Renal cortical epithelial cell (primary cell): ENCODE measurements around the gene TESK1. TPM values are rescaled to one million over a fixed set of nuclear protein-coding genes. Genes with fewer than 3 reads are reported as not detected.

Experiments used
- DNase-seq: peaks from one replicate; pipeline ENCODE4 v3.0.0-alpha.2; 2011; ENCODE audit warnings: low read depth
- total RNA-seq: library from RNA; depleted of rRNA; stranded (reverse); fragments of >200 nt; gene quantifications from 2 replicates; pipeline ENCODE4 v1.2.3, GENCODE V29; 2014

Gene TESK1, protein sequence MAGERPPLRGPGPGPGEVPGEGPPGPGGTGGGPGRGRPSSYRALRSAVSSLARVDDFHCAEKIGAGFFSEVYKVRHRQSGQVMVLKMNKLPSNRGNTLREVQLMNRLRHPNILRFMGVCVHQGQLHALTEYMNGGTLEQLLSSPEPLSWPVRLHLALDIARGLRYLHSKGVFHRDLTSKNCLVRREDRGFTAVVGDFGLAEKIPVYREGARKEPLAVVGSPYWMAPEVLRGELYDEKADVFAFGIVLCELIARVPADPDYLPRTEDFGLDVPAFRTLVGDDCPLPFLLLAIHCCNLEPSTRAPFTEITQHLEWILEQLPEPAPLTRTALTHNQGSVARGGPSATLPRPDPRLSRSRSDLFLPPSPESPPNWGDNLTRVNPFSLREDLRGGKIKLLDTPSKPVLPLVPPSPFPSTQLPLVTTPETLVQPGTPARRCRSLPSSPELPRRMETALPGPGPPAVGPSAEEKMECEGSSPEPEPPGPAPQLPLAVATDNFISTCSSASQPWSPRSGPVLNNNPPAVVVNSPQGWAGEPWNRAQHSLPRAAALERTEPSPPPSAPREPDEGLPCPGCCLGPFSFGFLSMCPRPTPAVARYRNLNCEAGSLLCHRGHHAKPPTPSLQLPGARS
- total RNA-seq: 5.6 and 10.6 TPM in 2 replicates

DNA sequence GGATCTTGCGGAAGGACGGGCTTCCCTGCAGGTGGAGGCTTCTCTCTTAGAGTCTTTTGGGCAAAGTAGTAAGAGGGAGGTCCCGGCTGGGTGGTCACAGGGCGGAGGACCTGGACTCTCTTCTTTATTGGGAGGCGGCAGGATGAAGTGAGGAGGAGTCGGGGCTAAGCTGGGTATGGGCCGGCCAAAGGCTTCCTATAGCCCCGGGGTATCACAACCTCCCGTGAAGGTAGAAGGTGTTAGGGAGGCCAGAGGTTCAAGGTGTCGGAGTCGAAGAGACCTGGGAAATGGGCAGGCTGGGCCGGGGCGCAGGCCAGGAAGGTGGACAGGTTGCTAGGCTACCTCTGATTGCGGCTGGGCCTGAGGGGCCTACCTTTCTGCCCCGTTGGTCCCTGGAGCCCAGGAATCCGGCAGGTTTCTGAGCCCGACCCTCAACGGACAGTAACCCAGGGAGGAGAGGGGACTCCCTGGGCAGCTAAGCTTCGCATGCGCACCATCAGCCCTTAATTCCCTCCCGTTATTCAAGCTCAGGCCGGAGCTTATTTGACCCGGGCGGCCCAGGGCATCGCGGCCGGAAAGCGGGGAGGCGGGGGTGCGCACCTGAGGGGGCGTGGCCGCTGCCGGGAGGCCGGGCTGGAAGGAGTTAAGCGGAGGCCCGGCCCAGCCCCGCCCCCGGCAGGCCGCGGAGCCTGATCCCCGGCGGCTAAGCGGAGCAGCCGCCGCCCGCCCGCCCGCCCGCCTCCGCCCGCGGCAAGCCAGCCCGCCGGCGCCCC lies at the start of gene TESK1:
Gene TESK1, plus strand, starts transcription at position 685 of the 773 bp plus-strand sequence. CDS start 358 bp downstream, outside the sequence.
- peak; percentile 26 for DNase-seq

- DNase-seq: no peak
Measured at GRCh38 chr9:35555881-35556280, 49.2 kb upstream of the TESK1 start.

GRCh38 chr9:35556776-35557175 lies 48.3 kb upstream of the TESK1 start:
- no peak for DNase-seq

DNA sequence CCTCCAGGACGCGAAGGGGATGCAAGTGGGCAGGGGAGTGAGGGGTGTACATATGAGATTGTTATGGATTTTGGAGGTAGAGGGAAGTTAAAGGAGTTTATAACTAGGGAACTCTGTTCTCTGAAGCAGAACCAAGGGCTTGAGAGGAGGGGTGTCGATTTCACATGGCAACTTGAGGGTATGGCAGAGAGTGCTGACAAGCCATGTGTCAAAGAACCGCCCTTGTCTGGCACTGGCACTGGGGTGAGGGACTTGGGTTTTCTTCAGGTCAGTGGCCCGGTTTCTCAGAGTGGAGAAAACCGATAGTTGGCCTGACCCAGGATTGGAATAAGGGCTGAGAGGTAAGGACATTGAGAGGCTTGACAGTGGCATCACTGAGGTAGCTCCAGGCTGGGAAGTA lies 47.7 kb upstream of the TESK1 start:
- DNase-seq: no peak

GRCh38 chr9:35558185-35558584 lies 46.9 kb upstream of the TESK1 start:
- no peak for DNase-seq

GRCh38 chr9:35559792-35560530 lies 45.1 kb upstream of the TESK1 start:
- no peak for DNase-seq

GRCh38 chr9:35560625-35561337 lies 44.3 kb upstream of the TESK1 start:
- no peak for DNase-seq

DNA sequence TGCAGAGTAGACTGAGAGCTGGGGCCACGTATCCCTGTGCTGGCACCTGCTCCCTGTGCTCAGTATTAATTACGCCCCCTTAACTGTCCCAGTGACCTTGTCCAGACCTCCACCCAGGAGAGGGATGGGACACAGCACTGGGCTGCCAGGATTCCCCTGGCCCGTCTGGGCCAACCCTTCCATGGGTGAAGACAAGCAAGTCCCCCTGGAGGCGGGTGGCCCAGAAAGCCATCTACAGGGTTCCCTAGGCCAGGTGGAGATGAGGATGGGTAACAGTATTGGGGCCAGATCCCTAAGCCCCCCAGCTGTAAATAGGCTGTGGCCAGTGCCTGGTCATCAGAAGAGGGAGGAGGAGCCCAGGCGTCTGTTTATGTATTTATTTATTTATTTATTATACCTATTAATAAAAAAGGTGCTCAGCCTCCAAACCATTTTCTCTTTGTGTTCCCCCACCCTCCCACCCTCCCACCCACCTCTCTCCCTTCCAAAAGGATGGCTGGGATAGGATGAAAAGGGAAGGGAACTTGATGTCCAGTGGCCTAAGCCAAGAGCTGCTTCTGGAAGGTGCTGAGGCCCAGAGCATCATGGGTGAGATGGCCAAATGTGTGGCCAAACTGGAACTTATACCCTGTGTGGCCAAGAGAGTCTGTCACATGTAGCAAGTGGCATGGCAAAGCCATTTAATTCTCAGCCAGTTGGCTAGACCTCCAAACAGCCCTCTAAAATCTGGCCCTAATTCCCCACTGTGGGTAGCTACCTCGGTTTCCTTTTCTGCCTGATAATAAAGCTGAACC lies 43.4 kb upstream of the TESK1 start:
- no peak for DNase-seq

GRCh38 chr9:35562895-35563780 lies 41.9 kb upstream of the TESK1 start:
- DNase-seq: no peak

GRCh38 chr9:35563791-35564197 lies 41.3 kb upstream of the TESK1 start:
- DNase-seq: no peak

- DNase-seq: no peak
Measured at GRCh38 chr9:35564658-35565061, 40.4 kb upstream of the TESK1 start.

- DNase-seq: no peak
Measured at GRCh38 chr9:35566417-35566816, 38.6 kb upstream of the TESK1 start.

- DNase-seq: no peak
Measured at GRCh38 chr9:35568196-35568595, 36.9 kb upstream of the TESK1 start.

DNA sequence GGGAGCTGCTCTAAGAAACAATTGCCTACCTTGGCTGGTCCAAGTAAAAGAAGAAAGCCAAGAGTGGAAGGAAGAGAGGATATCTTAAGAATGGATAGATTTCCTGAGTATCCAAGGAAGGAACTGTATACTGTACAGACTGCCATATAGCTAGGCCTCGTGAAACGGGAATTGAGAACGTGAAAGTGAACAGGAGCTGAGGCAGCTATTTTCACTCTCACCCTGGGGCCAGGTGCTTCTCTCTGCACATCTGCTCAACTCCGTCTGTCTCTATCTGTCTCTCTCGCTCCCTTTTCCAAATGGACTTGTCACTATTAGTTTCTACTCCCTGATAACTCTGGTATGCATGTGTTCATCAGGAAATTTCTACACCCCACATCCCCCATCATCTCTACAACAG lies 35.9 kb upstream of the TESK1 start:
- DNase-seq: no peak

DNA sequence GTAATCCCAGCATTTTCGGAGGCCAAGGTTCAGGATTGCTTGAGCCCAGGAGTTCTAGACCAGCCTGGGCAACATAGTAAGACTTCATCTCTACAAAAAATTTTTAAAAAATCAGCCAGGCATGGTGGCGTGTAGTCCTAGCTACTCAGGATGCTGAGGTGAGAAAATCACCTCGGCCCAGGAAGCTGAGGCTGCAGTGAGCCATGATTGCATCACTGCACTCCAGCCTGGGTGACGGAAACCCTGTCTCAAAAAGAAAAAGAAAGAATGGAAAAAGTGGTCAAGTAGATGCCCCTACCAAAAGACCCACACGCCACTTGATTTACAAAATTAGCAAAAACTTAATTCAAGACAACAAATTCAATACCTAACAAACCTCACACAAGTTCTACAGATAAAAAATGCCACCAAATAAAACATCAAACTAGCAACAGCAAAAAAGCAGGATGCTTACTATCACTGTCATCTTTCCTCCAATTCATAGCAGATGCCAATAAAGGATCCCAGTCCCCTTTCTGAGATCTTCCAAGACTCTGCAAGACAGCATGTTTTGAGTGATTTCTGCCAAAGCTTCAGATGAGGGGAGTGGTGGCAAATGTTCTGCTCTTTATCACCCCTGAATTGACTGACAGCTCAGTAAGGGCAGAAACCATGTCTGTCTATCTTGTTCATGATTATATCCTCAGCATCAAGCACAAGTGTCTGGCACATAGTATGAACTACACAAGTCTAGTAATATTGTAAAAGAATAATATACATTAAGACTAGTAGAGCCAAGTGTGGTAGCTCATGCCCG lies 34.2 kb upstream of the TESK1 start:
- no peak for DNase-seq

DNA sequence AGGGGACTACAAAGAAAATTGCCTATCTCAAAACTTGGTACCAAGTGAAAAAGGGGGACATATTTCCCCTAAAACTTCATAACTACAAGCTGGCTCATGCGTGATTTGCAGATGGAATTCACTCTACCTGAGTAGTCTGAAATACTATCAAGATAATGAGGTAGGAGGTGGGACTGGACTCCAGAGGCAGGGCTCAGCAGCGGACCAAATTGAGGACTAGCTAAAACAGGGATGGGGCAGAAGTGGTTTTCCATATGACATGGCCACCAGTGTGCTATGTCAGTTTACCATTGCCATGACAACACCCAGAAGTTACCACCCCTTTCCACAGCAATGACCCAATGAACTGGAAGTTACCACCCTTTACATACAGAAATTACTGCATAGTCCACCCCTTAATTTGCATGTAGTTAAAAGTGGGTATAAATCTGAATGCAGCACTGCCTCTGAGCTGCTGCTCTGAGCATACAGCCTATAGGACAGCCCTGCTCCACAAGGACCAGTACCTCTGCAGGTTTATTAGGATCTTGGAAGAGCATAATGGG lies 30.4 kb upstream of the TESK1 start:
- no peak for DNase-seq

DNA sequence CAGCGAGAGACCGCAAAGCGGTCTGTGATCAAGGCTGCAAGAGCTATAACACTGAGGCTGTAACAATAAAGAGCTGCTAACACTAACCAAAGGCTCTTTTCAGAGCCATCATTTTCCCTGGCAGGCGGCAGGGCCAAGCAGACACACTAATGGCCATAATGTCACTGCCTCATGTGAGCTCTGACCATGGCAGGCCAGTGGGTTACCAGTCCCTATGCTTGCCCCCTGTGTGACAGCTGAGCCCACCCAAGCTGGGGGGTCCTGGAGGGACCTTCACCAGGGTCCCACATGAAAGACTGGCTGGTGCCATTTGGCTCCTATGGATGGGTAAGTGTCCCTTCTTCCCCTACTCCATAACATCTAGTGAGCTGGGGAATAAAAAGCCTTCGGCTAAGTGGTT lies 29.6 kb upstream of the TESK1 start:
- no peak for DNase-seq

GRCh38 chr9:35577486-35577885 lies 27.6 kb upstream of the TESK1 start:
- DNase-seq: no peak
